Fibroblast of pulmonary artery (primary cell): ENCODE results near the gene MAP1A.

ENCODE experiments used
- DNase-seq: peaks from one replicate; pipeline ENCODE4 v3.0.0-alpha.2; 2010; ENCODE audit warnings: low read depth
- H3K4me3 ChIP-seq: replicated peaks from 2 replicates; pipeline ENCODE4 v1.5.1; 2011; ENCODE audit warnings: low read depth, mild to moderate bottlenecking, control low read depth, low read length, moderate library complexity
- CTCF ChIP-seq: IDR thresholded peaks from 2 replicates; pipeline ENCODE4 v1.5.1; 2011; ENCODE audit warnings: mild to moderate bottlenecking, control low read depth, low read length, inconsistent platforms; ENCODE audit errors: missing control alignments

Gene MAP1A

DNA sequence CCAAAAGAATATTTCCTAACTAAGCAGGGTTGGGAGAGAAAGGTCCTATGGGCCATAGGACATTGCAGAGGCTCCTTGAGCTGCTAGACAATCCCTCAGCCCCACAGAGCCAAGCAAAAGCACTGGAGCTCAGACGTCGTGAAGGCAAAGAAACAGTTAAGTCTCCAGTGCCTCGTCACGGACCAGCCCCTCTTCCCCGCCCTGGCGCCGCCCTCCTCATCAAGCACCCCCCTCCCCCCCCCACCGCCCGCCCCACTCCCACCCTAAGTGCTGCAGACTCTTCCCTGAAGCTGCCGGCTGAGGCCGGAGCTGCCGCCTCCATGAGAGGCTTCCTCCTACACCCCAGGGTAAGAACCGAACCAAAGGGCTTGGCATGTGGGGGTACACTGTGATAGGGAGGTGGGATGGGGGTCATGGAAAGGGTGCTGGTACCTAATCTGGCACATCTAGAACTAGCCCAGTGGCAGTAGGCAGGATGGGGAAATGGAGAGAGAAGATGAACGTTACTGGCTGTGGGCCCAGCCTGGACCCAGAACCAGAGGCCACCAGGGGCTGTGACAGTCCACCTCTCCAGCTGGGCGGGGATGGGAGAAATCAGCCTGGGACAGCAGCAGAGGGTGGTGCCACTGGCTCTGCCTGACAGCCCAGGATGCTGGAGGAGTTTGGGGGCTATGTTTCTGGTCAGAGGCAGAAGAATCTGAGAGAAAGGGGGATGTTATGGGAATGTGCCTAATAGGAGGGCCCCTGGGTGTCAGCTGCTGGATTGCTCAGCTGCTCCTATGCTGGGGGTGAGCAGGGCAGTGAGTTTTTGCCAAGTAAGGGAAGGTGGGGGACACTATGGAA is at the start of gene MAP1A:
TSS of gene MAP1A (plus strand) at position 255 of the 843 bp plus-strand sequence. CDS start 3,866 bp downstream, outside the sequence.
- peak; percentile 49 for DNase-seq
- no peak for TF ChIP-seq CTCF
- H3K4me3 ChIP-seq = peak within 1 kb of the TSS; percentile 59

GRCh38 chr15:43469867-43470266 is 47.5 kb upstream of the MAP1A start:
- H3K4me3 ChIP-seq = no peak overlapping the region
- peak; percentile 66 for DNase-seq
- no peak for TF ChIP-seq CTCF

GRCh38 chr15:43471975-43472374 is 45.4 kb upstream of the MAP1A start:
- TF ChIP-seq CTCF = no peak
- no peak for DNase-seq
- no peak overlapping the region for H3K4me3 ChIP-seq

DNA sequence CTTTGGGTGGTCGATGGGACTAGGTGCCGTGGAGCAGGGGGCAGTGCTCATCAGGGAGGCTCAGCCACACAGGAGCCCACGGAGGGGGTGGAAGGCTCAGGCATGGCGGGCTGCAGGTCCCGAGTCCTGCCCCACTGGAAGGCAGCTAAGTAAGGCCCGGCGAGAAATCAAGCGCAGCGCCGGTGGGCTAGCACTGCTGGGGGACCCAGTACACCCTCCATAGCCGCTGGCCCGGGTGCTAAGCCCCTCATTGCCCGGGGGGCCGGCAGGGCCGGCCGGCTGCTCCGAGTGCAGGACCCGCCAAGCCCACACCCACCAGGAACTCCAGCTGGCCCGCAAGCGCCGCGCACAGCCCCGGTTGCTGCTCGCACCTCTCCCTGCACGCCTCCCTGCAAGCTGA is 43.5 kb upstream of the MAP1A start:
- H3K4me3 ChIP-seq = no peak overlapping the region
- no peak for DNase-seq
- no peak for TF ChIP-seq CTCF

DNA sequence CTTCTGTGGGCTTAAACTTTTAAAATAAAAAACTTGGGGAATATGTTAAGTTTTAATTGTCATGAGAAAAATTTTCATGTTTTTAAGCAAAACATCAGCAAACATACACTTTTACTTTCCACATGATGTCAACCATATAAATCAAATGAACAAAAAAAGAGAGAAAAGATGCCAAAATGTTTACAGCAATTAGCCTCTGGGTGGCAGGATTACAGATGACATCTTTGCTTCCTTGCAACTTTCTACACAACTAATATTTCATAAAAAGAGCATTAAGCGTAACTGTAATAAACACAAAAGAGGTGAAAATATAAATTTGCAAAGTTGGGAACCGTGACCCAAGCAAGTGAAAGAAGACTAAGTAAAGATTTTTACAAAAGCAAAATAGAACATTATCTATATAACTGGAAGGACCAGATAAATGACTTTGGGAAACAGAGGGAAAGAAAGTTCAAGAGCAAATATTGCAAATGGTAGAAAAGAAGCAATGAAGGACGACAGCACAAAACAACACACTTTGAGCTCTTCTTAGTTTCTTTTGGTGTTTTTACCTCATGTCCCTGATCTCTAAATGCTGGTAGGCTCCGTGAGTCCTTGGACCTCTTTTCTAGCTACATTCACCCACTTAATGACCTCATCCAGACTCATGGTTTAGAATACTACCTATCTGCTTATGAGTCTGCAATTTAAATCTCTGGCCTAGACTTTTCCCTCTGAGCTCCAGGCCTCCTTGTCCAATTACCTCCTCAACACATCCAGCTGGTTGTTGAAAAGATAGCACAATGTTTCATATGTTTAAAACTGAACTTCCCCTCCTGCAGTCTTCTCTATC is 33.9 kb upstream of the MAP1A start:
- TF ChIP-seq CTCF = peak; percentile 48
- no peak overlapping the region for H3K4me3 ChIP-seq
- peak; percentile 55 for DNase-seq

GRCh38 chr15:43484455-43484854 is 33.0 kb upstream of the MAP1A start:
- H3K4me3 ChIP-seq = no peak overlapping the region
- DNase-seq = peak; percentile 22
- no peak for TF ChIP-seq CTCF
